LNCAP (cell line): ENCODE measurements around the gene KCNK4.

Experiments used
- TF ChIP-seq, protein P1 (sequence below): fragments of 450-650 bp; IDR thresholded peaks from 2 replicates; pipeline ENCODE4 v1.5.1; 2017; ENCODE audit warnings: mild to moderate bottlenecking

Gene KCNK4

DNA sequence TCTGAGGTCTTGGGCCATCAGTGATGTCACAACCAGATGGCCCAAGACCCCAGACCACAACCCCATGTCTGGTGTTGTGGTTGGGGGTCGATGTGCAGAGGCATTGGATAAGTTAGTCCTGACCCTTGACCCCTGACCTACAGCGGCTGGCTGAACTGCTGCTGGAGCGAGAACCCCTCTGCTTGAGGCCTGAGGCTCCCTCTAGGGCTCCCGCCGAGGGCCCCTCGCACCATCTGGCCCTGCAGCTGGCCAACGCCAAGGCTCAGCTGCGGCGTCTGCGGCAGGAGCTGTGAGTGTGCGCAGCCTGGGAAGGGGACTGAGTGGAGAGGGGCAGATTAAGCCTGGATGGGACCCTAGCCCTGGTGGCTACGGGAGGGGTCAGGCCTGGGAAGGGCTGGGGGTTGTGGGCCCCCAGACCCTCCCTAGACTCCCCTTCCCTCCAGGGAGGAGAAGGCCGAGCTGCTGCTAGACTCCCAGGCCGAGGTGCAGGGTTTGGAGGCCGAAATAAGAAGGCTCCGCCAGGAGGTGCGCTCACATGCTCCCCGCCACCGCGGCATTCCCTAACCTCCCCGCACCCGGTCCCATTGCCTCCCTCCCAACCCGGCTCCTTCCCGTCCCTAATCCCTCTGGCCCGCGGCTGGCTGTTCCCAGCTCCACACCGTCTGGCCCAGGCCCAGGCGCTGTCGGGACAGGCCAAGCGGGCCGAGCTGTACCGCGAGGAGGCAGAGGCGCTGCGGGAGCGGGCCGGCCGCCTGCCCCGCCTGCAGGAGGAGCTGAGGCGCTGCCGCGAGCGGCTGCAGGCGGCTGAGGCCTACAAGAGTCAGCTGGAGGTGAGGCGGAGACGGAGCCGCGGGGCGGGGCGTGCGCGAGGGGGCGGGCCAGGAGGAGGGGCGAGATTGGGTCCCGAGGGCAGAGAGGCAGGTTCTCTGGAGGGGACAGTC, 51.0 kb downstream of the KCNK4 start:
- TF ChIP-seq, protein P1, sequence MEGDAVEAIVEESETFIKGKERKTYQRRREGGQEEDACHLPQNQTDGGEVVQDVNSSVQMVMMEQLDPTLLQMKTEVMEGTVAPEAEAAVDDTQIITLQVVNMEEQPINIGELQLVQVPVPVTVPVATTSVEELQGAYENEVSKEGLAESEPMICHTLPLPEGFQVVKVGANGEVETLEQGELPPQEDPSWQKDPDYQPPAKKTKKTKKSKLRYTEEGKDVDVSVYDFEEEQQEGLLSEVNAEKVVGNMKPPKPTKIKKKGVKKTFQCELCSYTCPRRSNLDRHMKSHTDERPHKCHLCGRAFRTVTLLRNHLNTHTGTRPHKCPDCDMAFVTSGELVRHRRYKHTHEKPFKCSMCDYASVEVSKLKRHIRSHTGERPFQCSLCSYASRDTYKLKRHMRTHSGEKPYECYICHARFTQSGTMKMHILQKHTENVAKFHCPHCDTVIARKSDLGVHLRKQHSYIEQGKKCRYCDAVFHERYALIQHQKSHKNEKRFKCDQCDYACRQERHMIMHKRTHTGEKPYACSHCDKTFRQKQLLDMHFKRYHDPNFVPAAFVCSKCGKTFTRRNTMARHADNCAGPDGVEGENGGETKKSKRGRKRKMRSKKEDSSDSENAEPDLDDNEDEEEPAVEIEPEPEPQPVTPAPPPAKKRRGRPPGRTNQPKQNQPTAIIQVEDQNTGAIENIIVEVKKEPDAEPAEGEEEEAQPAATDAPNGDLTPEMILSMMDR: peak; percentile 53

DNA sequence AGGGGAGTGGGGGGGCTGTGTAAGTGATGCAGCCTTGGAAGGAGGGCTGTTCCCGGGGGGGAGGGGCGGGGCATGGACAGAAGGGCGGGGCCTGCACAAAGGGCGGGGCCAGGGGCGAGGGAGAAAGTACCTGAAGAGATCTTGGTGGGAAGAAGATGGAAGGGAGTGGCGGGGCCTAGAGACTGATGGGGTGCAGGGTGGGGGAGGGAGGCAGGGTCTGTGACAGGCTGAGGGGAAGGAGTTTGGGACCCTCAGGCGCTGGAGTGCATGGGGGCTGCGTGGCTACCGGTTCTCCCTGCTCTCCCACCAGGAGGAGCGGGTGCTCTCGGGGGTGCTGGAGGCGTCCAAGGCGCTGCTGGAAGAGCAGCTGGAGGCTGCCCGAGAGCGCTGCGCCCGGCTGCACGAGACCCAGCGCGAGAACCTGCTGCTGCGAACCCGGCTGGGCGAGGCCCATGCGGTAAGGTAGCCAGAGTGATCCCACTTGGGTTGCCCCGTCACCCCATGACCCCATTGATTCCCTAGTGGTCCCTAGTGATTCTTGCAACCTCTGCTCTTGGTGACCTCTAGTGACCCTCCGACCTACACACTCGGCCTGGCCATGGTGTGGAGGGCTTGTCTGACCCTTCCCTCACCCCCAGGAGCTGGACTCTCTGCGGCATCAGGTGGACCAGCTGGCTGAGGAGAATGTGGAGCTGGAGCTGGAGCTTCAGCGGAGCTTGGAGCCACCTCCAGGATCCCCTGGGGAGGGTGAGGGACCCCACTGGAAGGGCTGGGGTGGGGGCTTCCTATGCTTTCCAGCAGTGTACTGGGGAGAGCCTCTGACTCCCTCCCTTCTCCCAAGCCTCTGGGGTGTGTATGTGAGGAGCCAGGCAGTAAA, 52.0 kb downstream of the KCNK4 start:
- TF ChIP-seq, protein P1: no peak

DNA sequence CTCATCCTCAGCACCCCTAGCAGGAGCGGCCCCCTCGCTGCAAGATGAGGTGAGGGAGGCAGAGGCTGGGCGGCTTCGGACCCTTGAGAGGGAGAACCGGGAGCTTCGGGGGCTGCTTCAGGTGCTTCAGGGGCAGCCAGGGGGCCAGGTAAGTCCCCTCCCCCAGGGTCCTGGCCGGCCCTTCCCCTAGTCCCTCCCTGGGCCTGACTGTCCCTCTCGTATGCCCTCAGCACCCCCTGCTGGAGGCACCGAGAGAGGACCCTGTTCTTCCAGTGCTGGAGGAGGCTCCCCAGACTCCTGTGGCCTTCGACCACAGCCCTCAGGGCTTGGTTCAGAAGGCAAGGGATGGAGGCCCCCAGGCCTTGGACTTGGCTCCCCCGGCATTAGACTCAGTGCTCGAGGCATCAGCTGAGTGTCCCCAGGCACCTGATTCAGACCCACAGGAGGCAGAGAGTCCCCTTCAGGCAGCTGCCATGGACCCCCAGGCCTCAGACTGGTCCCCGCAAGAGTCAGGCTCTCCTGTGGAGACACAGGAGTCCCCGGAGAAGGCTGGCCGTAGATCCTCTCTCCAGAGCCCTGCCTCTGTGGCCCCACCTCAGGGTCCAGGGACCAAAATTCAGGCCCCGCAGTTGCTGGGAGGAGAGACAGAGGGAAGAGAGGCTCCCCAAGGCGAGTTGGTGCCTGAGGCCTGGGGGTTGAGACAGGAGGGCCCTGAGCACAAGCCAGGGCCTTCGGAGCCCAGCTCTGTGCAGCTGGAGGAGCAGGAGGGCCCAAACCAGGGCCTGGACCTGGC, 52.9 kb downstream of the KCNK4 start:
- TF ChIP-seq, protein P1: peak; percentile 38; the same call in 1 of the 2 replicates

DNA sequence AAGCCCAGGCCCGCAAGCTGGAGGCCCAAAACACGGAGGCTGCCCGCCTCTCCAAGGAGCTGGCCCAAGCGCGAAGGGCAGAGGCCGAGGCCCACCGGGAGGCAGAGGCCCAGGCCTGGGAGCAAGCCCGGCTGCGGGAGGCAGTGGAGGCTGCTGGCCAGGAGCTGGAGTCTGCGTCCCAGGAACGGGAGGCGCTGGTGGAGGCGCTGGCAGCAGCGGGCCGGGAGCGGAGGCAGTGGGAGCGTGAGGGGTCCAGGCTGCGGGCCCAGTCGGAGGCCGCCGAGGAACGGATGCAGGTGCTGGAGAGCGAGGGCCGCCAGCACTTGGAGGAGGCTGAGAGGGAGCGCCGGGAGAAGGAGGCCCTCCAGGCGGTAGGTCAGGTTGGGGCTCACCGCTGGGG, 53.7 kb downstream of the KCNK4 start:
- TF ChIP-seq, protein P1: no peak

DNA sequence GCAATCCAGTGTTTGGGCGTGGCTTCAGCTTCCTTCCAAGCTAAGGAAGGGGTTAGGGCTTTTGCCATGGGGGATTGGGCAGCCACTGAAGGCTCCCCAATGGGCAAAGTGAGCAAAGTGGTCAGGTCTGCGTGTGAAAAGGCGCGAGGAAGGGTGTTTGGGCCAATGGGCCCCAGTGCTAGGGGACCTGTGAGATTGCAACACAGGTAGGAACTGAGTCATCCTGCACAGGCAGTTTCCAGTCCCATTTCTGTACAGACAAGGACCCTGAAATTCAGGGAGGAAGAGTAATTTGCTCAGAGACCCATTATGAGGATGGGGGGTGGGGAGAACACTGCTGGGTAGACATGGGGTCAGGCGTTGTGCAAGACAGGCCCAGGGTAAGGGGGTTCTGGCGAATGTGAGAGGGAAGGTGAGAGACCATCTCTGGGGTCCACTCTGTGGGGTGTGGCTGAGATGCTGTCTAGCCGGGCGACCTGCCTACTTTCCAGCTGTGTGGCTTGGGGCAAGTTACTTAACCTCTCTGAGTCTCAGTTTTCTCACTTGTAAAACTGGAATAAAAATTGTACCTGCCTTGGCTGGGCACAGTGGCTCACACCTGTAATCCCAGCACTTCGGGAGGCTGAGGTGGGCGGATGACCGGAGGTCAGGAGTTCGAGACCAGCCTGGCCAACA, 56.2 kb downstream of the KCNK4 start:
- TF ChIP-seq, protein P1: no peak

DNA sequence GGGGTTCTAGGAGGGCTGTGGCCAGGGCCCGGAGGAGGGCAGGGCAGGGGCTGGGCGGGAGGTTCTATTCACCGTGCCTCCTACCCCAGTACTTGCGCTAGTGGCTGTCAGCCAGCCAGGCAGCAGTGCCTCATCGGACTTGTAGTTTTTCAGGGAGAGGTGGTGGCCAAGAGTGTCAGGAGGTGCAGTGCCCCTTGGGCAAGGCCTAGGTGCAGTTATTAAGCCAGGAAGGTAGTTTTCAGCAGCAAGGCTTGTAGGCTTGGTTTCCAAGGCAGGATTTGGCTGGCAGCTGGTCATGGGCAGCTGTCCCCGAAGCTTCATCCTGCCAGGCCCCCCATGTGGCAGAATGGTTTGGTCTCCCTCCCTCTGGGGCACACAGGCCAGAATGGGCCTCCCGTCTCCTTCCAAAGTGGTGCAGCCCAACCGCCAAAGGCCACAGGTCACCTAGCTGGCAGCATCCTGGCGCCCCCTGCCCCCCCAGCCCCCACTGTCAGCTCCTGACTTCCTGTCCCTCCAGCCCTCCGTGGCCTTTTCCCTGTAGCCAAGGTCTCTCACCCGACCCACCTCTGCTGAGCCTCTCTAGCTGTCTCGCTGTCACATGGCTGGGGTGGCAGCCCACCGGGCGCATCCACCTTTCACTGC, 57.4 kb downstream of the KCNK4 start:
- TF ChIP-seq, protein P1: no peak
